ENCODE results near the gene PATJ. TPM values are rescaled to one million over a fixed set of nuclear protein-coding genes. Genes with fewer than 3 reads are reported as not detected.

Gene PATJ
- total RNA-seq, 1 experiment from 2014 or later = 72.2 TPM

- H3K27me3 Mint-ChIP-seq (ENCODE audit: unreplicated experiment) = no peaks in the 10 kb centered on the region
- CTCF ChIA-PET = interaction anchor here (1.1 kb wide), 1 partner anchor 9 kb away, joined by 3 read pairs; no protein-coding TSS in a partner anchor
- H3K27ac Mint-ChIP-seq (ENCODE audit: unreplicated experiment) = no peak overlapping the region
- no peak for TF ChIP-seq CTCF (IDR thresholded peaks at IDR 0.05; ENCODE audit: unreplicated experiment)
- peaks cover 11% of the 10 kb centered on the region for H3K36me3 Mint-ChIP-seq (ENCODE audit: insufficient read depth, unreplicated experiment)
- no TSS peak for BruUV-seq (replicated peaks)
- intact Hi-C loops (cut with micrococcal nuclease; ENCODE audit: unreplicated experiment) = no loop called here
- H3K4me1 Mint-ChIP-seq (ENCODE audit: low read depth, unreplicated experiment) = no peaks in the 10 kb centered on the region
- no peak overlapping the region for H3K4me3 Mint-ChIP-seq (ENCODE audit: low read depth, unreplicated experiment)
- no peak for DNase-seq
- no peaks in the 10 kb centered on the region for H3K9me3 Mint-ChIP-seq (ENCODE audit: low read depth, unreplicated experiment)
Measured at GRCh38 chr1:62054188-62054587, 311.9 kb downstream of the PATJ start.

- no TSS peak for BruUV-seq (replicated peaks)
- H3K4me1 Mint-ChIP-seq (ENCODE audit: low read depth, unreplicated experiment) = no peaks in the 10 kb centered on the region
- H3K9me3 Mint-ChIP-seq (ENCODE audit: low read depth, unreplicated experiment) = no peaks in the 10 kb centered on the region
- H3K4me3 Mint-ChIP-seq (ENCODE audit: low read depth, unreplicated experiment) = no peak overlapping the region
- CTCF ChIA-PET = no interaction called here
- H3K36me3 Mint-ChIP-seq (ENCODE audit: insufficient read depth, unreplicated experiment) = peaks cover 9% of the 10 kb centered on the region
- no peak for TF ChIP-seq CTCF (IDR thresholded peaks at IDR 0.05; ENCODE audit: unreplicated experiment)
- intact Hi-C loops (cut with micrococcal nuclease; ENCODE audit: unreplicated experiment) = no loop called here
- no peak overlapping the region for H3K27ac Mint-ChIP-seq (ENCODE audit: unreplicated experiment)
- no peak for DNase-seq
- H3K27me3 Mint-ChIP-seq (ENCODE audit: unreplicated experiment) = no peaks in the 10 kb centered on the region
Measured at GRCh38 chr1:62057230-62057629, 314.9 kb downstream of the PATJ start.

- Mint-ChIP-seq H3K4me3 (ENCODE audit: low read depth, unreplicated experiment) (no peak overlapping the region), H3K4me1 (ENCODE audit: low read depth, unreplicated experiment) (no peaks in the 10 kb centered on the region), H3K27me3 (ENCODE audit: unreplicated experiment) (no peaks in the 10 kb centered on the region), H3K9me3 (ENCODE audit: low read depth, unreplicated experiment) (no peaks in the 10 kb centered on the region), H3K27ac (ENCODE audit: unreplicated experiment) (no peak overlapping the region), H3K36me3 (ENCODE audit: insufficient read depth, unreplicated experiment) (peaks cover 3% of the 10 kb centered on the region)
- BruUV-seq (replicated peaks) = no TSS peak
- no peak for TF ChIP-seq CTCF (IDR thresholded peaks at IDR 0.05; ENCODE audit: unreplicated experiment)
- CTCF ChIA-PET = no interaction called here
- intact Hi-C loops (cut with micrococcal nuclease; ENCODE audit: unreplicated experiment) = no loop called here
- DNase-seq = no peak
Measured at GRCh38 chr1:62057641-62058290, 315.5 kb downstream of the PATJ start.

- intact Hi-C loops (cut with micrococcal nuclease; ENCODE audit: unreplicated experiment) = no loop called here
- Mint-ChIP-seq H3K9me3 (ENCODE audit: low read depth, unreplicated experiment) (no peaks in the 10 kb centered on the region), H3K4me3 (ENCODE audit: low read depth, unreplicated experiment) (no peak overlapping the region), H3K27ac (ENCODE audit: unreplicated experiment) (no peak overlapping the region), H3K4me1 (ENCODE audit: low read depth, unreplicated experiment) (no peaks in the 10 kb centered on the region), H3K27me3 (ENCODE audit: unreplicated experiment) (no peaks in the 10 kb centered on the region), H3K36me3 (ENCODE audit: insufficient read depth, unreplicated experiment) (no peaks in the 10 kb centered on the region)
- BruUV-seq (replicated peaks) = no TSS peak
- CTCF ChIA-PET = no interaction called here
- TF ChIP-seq CTCF (IDR thresholded peaks at IDR 0.05; ENCODE audit: unreplicated experiment) = no peak
- DNase-seq = no peak
Measured at GRCh38 chr1:62058956-62059355, 316.7 kb downstream of the PATJ start.

All from Calu3 (cell line).